GM19372 (cell line): ENCODE results near the gene PRKD3.

Experiments used
- ATAC-seq: cut with Tn5 transposase; IDR thresholded peaks from one replicate; pipeline ENCODE4 v1.9.1; 2021; ENCODE audit warnings: mild to moderate bottlenecking, low read depth, moderate library complexity; ENCODE audit not compliant: unreplicated experiment

PRKD3 gene

DNA sequence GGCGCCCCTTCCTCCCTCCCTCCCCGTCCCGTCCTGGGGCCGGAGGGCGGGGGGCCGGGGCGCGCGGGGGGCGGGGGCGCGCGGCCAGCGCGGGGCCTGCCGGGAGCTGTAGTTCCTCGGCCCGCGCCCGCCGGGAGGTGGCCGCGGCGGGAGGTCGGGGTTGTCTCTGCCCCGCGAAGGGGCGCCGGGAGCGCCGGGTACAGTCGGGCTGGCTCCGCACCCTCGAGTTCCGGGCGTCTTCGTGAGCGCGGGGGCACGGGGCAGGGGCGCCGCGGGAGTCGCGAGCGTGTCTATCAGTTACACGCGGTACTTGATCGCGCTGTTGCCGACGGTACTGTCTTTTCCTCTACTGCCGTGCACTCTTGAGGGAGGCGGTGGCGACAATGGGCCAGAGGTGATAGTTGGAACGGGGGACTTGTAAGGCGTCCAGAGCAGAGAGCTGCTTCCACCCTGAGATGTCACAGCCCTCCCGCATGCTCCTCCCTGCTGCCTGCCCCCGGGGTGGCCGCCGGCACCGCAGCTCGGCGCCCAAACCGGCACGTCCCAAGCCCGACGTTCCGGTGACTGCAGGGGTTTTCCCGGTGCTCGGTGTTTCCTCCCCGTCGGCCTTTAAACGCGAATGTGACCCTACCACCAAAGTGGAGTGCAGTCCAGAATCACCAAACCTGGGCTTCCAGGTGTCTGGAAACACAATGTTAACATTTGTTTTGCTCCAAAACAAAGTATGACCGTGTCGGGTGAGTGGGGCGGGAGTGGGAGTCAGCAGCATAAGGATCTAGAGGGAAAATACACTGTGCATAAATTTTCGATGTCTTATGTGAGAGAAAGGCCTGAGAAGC, at the start of gene PRKD3:
PRKD3 (minus strand) TSS at position 48 of the 839 bp plus-strand sequence. CDS start 8,309 bp downstream, outside the sequence.
- peak; percentile 58 for ATAC-seq

DNA sequence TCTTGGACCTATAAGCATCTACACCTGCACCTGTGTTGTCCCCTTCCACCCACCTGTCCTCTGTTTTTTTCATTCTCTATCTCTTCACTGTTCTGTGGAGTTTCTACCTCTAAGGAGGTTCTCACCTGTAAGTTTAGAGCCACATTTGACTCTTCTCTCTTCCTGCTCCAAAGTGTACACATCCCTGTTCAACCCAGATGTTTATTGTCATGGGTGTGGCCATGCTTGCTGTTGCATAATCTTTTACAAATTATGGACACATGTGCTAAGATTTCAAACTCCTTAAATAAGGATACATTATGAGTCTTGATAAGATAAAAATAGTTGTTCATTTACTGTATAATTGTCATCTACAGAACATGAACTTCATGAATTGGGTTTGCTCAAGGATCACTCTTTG, 47.4 kb upstream of the PRKD3 start:
- ATAC-seq: no peak

DNA sequence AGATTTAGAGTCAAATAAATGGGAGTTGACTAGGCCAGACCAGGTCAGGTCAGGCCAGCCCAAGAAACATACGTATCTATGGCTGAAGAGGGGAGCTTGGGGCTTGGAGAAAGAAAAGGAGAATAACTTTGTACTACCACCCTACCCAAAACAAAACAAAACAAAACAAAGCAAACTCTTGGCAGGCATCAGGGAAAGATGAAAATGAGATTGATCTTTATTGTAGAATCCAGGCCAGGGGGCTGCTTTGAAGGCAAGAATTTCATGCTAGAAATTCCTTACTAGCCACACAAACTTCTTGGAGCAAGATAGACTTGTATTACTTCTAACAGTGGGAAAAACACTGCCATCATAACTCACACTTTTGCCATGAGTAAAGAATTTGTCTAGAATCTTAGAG, 46.0 kb upstream of the PRKD3 start:
- no peak for ATAC-seq

DNA sequence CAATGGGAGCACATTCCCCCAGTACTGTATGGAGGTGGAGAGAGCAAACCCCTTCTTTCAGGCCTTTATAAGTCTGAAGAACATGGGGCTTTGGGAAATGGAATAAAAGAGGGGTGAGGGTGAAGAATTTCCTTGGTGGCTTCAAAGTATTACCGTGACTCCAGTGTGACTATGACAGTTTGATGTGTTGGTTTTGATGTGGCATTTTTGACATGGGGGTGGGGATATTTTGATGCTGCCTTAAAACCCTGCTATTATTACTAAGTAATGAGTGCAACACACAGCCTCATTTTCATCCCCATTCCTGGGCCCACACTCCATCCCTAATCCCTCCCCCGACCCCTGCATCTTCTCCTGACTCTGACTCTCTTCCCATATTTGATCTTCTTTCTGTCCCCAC, 43.4 kb upstream of the PRKD3 start:
- ATAC-seq: no peak

DNA sequence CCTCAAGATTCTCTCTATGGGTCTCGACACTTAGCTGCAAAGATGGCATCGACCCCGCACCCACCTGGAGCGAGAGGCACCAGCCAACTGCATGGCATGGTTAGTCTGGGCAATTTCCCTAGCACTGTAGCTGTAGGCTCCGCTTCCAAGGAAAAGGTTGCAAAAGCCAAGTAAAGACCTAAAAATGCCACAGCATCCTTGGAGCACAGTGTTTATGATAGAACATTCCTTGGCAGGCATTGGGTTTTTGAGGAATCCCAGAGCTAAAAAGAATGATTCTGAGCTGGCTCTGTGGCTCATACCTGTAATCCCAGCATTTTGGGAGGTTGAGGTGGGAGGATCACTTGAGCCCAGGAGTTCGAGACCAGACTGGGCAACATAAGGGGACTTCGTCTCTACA, 42.7 kb upstream of the PRKD3 start:
- ATAC-seq: no peak

DNA sequence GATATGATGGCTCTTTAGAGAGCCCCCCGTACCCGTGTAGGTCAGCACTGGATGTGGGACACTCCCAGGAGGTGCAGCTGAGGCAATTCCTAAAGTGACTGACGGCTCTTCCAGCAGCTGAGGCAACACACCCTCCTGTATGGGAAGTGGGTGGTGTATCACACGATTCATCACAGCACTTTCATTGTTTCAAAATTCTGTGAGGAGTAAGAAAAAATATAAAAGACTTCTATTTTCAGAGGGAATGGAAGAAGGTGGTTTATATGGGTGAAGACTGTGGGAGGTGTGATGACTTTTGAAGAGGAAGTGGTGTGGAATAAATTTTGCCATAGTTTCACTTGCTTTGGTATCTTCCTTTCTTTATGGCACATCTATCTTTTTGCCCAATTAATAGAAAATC, 42.1 kb upstream of the PRKD3 start:
- no peak for ATAC-seq

DNA sequence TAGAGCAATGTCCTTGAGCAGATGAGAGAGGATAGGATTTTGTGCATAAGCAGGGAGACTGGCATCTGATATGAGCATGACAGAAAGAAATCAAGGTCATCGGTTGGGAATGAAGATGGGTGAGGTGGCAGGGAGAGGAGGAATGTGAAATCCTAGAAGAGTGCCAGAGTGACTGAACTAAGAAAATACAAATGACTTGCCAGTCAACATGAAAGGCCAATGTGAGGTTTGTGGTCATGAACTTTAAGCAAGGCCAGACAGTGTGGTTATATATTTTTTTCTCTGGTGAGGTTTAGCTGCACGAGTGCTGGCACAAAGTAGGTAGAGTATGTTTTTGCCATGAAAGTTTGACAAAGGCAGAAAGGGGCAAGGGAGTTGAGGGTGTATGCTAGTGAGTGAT, 41.0 kb upstream of the PRKD3 start:
- ATAC-seq: no peak

DNA sequence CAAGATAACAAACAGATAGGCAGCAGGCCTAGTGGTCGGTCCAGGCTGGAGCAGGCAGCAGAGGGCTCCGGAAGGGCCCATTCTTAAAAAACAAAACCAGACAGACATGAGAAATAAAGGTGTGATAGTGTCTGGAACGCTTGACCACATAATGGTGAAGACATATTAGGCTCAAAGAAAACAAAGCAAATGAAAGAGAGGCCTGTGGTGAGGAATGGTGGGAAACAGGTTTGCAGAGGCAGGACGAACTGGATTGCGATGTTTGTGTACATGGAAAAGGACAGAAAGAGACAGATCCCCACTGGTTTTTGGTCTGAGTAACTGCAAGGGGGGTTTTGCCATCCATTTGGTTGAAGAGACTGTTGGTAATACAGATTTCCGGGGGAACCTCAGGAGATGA, 39.7 kb upstream of the PRKD3 start:
- ATAC-seq: no peak

DNA sequence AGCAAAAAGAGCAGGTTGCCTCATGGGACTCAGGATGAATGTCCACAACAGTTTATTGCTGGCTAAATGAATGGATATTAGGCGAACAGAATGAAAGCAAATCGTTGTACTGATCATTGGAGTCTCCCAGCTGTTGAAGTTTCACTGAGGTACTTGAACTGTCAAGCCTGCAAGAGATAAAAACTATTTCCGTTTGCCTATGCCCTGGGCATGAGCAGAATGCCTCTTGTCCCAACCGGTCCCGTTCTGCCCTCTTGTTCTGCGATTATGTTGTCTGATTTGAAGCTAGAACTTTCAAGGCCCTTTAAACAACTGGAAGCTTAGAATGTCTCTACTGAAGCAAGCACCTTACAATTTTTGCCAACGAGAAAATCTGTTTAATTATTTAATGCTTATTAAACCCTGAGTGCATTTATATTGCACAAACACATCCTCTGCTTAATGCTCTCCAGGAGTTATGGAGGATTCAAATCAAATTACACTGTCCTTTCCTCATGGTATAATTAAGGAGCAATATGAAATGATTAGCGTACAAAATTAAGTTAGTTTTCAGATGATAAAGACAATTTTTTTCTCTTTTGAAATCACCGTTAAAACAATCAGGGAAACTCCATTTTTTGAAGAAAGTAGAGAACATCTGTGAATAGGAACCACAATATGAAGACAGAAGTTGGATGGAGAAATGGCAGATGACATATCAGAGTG, 37.5 kb upstream of the PRKD3 start:
- ATAC-seq: no peak

DNA sequence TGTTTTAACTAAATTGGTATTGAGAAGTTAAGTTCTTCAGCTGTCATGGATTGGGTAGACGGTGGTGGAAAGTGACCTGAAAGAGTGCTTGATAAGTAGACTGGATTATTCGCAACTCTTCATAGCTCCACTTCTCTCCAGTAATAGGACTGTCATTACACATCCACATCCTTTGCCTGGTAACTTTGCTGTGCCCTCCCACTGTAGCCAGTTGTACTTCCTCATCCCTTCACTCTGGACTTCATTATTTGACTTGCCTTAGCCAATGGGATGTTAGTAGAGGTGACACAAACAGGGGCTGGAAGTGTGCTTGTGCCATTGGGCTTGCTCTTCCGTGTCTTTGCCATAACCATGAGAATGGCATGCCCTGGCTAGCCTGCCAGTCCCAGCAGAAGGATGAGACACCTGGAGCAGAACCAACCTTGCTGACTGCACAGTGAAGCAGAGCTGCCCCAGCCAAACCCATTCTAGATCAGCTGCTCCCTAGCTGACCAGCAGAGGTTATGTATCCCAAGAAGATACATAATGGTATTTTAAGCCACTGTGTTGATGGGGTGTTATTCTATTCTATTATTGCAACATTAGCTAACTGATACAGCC, 36.7 kb upstream of the PRKD3 start:
- ATAC-seq: no peak

DNA sequence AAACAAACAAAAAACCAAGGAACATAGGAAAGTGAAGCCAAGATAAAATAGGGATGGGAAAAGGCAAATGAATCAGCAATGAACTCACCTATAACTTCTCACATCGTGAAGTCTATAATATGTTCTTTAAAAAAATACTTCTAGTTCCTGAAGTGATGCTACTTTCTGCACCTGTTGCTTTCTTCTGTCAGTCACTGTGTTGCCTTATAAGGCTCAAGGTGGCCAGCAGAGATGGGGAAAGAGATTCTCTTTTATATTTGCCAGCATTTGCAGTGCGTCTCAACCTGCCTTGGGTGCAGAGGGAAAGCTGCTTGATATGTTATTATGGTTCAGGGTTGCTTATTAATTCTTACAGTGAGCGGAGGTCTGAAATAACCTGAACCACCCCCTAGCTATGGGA, 33.8 kb upstream of the PRKD3 start:
- ATAC-seq: no peak

DNA sequence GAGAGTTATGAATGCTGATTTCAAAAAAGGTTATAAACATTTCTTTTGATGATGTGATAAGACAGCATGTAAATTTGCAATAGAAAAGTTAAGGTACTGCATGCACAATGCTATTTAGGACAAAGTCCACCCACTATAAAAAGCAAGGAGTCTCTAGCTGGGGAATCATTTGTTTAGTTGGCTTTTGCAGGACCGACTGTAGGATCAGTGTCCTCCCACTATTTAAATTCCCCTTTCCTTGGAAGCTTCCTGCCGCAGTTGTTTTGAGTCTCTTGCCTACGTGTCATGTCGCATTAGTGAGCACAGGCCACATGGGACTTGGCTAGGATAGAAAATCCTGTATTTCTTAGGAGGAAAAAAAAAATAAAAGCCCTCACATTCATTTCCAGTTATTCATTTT, 32.9 kb upstream of the PRKD3 start:
- no peak for ATAC-seq

DNA sequence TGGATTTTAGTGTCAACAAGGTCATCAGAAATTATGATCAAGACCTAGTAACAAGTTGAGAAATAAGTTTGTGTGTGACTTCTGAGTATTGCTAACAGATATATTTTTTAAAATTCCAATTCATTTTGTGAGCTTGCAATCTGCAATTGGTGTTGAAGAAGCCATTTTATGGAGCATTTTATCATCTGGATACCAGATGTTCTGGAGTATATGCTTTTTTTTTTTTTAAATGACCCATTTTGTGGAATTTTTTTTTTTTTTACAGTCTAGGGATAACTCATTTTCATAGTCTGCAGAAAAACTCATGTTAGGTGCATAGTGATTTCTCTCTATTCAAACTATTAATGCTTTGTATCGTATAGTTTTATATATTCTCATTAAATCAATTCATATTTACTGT, 32.4 kb upstream of the PRKD3 start:
- ATAC-seq: no peak

DNA sequence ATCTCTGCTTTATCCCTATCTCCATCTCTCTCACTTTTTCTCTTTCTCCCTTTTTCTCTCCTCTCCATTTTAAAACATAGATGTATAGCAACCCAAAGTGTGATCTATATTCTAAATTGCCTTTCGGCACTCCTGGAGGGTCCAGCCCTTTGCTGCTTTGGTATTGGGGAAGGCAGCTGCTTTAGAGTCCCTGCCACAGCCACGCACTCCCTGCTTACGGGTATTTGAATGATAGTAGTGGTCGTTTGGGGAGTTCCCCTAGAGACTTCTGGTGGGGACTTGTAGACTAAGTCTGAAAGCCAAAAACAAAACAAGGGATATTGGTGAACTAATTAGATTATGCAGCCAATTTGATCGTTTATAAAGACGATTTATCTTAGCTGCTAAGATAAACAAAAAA, 31.7 kb upstream of the PRKD3 start:
- ATAC-seq: no peak

DNA sequence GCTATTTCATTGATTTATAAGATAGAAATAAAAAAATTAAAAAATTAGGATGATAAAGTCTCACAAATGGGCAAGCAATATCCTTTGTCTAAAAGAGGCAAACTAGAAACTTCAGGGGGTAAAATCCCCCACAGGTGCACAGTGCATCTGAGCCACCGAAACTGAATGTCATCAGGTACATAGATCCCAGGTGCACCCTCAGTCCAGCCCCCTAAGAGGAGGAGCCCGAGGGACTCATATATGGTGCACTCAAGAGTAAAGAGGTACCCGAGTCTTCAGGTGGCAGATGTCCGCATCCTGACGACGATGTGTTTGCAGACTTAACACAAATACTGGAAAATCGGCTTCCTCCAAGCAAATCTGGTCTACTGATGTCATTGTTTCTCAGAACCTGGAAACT, 31.1 kb upstream of the PRKD3 start:
- ATAC-seq: no peak

DNA sequence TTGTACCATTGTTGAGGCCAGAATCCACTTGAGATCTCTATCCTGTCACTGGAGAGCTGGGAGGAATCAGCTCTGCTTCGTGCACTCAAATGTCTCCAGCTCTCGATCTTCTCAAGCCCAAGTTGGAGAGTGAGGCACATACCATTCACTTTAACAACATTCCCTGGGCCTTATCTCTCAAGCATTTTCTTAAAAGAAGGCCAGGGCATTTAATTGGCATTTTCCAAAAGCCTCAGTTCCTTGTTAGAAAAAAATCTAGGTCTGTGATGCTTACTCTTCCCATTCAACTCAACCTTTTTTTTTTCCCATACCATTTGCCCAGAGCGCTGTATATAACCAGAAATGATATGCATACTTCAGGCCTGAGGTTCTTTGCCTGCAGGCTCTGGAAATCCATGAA, 29.9 kb upstream of the PRKD3 start:
- no peak for ATAC-seq

DNA sequence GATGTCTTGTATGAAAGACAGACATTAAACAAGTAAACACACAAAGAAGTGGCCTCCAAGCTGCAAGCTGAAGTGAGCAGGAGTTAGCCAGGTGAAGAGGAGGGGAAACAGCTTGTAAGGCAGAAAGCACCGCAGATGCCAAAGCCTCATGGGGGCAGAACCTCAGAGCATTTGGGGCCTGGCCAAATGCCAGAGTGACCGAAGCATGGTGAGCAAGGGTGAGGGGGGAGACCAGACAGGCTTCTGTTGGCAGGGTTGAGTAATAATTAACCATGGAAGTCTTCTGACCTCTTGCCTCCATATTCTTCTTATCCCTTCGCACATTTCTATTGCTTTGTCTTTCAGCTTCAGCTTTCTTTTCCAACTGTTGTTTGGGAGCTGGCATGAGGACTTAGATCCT, 25.4 kb upstream of the PRKD3 start:
- ATAC-seq: no peak

DNA sequence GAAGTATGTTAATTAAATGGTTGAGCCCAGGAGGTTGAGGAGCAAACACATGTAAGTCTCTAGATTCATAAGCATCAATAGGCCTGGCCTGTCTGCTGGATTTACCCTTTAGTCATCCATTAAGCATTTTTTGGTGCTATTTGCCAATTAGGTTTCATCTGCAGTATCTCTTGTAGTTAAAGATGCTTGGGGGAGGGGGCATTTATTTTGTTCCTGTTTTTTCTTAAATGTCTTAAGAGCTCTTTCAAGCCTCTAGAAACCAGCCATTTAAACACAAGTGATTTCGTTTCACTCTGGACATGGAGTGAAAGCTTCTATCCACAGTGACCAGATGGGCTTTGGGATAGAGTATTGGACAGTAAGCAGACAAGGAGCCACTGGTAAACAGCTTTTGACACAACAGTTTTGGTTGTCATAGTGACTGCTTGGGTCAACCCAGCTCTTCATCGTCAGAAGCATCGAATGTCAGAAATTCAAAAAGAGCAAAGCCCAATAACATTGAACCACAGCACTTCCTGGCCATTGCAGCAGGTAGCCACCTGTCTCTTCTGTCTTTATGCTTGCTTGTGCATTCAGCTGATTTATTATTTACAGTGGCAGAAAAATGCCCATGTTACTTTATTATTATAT, 24.7 kb upstream of the PRKD3 start:
- no peak for ATAC-seq

DNA sequence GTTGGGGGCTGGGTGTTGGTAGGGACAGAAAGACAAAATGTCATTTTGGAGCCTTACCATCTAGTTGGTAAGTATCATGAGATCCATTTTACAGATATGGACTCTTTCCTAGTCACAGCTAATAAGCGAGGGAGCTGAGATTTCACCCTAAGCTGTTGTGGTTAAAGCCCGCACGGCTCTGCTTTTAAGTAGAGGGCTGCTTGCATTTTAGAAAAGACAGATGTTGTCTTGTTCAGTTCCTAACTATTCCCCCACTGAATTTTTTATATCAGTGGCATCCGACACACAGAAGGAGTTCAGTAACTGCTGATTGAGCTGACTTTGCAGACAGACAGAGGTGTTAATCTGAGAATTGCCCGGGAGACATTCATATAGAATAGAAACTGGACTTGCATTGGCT, 23.5 kb upstream of the PRKD3 start:
- no peak for ATAC-seq

DNA sequence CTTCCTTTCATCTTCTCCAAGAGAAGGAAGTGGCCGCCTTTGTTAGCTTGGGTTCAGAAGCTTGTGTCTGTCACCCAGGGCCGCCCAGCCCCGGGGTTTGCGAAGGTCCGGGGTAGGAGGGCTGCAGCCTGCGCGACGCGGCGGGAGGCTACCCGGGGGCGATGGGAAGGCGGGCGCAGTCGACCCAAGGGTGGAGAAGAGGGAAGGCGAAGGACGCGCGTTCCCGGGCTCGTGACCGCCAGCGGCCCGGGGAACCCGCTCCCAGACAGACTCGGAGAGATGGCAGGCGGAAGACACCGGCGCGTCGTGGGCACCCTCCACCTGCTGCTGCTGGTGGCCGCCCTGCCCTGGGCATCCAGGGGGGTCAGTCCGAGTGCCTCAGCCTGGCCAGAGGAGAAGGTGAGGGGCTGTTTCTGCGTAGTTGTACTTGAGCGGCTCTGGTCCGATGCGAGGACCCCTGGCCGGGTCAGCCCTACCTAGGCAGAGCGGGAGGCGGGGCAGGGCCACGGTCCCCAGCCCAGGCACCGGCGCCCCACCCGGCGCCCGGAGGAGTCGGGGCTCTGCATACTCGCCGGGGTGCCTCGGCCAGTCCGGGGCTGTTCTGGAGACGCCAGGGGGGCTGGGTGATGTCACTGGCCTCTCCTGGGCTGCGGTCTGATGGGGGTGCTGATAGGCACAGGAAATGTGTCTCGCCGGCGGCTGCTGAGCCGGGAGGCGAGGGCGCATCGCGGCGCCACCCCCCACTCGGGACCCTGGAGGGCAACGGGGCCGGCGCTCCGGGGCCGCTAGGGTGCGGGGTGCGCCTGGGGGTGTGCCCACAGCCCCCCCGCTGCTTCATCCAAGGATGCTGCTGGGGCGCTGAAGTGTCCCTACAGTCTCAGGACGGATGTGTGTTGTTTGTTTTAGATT, 20.1 kb upstream of the PRKD3 start, which contains the start of gene QPCT:
QPCT (plus strand) TSS at position 178 of the 909 bp plus-strand sequence; CDS start at position 280, 102 bp downstream.
- no peak for ATAC-seq
